NCI-H2196 (cell line): ENCODE data around the gene TDP1.
"Not testable (repeated sequence)": the region's sequence is repeated elsewhere in the genome, so short reads cannot be mapped to it uniquely, and the experiment has no call there.

Source experiments
- DNase-seq: peaks from one replicate; lab custom pipeline; 2025; ENCODE audit not compliant: unreplicated experiment; lab: John Stamatoyannopoulos, UW

TDP1 gene

GRCh38 chr14:89988787-89989186, 33.1 kb downstream of the TDP1 start:
- no peak for DNase-seq

GRCh38 chr14:89990218-89990617, 34.5 kb downstream of the TDP1 start:
- DNase-seq = no peak

GRCh38 chr14:89990623-89991275, 35.0 kb downstream of the TDP1 start:
- no peak for DNase-seq

GRCh38 chr14:89992273-89992672, 36.5 kb downstream of the TDP1 start:
- no peak for DNase-seq

GRCh38 chr14:89996963-89997362, 41.2 kb downstream of the TDP1 start:
- no peak for DNase-seq

- DNase-seq = no peak
Measured at GRCh38 chr14:90000935-90001334, 45.2 kb downstream of the TDP1 start.

- DNase-seq = no peak
Measured at GRCh38 chr14:90003526-90004307, 48.0 kb downstream of the TDP1 start.

- no peak for DNase-seq
Measured at GRCh38 chr14:90005441-90005840, 49.7 kb downstream of the TDP1 start.

- DNase-seq = no peak
Measured at GRCh38 chr14:90005939-90006530, 50.3 kb downstream of the TDP1 start.

GRCh38 chr14:90017371-90017770, 61.6 kb downstream of the TDP1 start:
- DNase-seq = no peak

- DNase-seq = no peak
Measured at GRCh38 chr14:90019824-90020523, 64.2 kb downstream of the TDP1 start.

GRCh38 chr14:90023176-90023896, 67.6 kb downstream of the TDP1 start:
- DNase-seq = no peak

GRCh38 chr14:90024910-90025309, 69.2 kb downstream of the TDP1 start:
- DNase-seq = no peak

- not testable (repeated sequence) for DNase-seq
Measured at GRCh38 chr14:90026608-90027007, 70.9 kb downstream of the TDP1 start.

GRCh38 chr14:90027842-90028241, 72.1 kb downstream of the TDP1 start:
- no peak for DNase-seq

- no peak for DNase-seq
Measured at GRCh38 chr14:90034156-90034555, 78.4 kb downstream of the TDP1 start.

- DNase-seq = no peak
Measured at GRCh38 chr14:90034835-90035525, 79.3 kb downstream of the TDP1 start.

GRCh38 chr14:90039253-90040010, 83.7 kb downstream of the TDP1 start:
- no peak for DNase-seq

GRCh38 chr14:90040411-90040810, 84.7 kb downstream of the TDP1 start:
- DNase-seq = no peak
